Activated T-cell treated with anti-CD3 and anti-CD28 coated beads for 4 hours (primary cell): Measurements from ENCODE around the gene FHIP1B.
A peak's percentile ranks its signal among the peaks of the same experiment; 100 is the strongest.
"Not testable (repeated sequence)": the region's sequence is repeated elsewhere in the genome, so short reads cannot be mapped to it uniquely, and the experiment has no call there.

Experiments used
- DNase-seq: peaks from one replicate; pipeline ENCODE4 v3.0.0-alpha.2; 2020

FHIP1B gene

DNA sequence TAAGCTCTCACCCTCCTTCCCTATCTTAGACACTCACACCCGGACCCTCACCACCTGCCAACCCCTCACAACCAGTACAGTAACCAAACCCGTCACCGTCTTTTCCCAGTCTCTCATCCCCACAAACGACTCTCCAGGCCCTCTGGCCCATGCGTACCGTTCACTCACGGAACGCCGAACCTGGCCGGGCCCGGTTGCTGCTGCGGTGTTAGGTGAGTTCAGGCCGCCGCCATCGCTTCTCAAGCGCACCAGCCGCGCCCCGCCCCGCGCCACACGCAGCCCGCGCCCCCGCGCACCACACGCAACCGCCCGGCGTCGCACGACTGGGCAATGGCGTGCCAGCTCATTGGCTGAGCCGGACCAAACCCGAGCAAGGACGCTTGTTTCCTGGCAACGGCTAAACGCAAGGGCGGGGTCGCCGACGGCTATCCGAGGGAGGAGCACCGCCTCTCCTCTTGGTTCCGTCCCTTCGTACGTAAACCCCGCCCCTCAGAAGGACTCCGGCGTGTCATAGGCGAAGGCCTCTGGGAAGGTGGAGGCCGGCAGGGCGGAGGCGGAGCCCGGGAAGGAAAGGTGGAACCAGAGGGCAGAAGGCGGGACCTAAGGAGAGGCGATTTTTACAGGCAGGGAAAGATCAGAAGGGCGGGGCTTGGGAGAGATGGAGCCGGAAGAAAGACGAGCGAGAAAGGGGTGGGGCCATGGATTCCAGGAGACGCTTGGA, at the start of gene FHIP1B:
Gene FHIP1B (minus strand): TSS at position 250 of the 721 bp plus-strand sequence. CDS start 10,120 bp downstream, outside the sequence.
- peak; percentile 98 for DNase-seq

DNA sequence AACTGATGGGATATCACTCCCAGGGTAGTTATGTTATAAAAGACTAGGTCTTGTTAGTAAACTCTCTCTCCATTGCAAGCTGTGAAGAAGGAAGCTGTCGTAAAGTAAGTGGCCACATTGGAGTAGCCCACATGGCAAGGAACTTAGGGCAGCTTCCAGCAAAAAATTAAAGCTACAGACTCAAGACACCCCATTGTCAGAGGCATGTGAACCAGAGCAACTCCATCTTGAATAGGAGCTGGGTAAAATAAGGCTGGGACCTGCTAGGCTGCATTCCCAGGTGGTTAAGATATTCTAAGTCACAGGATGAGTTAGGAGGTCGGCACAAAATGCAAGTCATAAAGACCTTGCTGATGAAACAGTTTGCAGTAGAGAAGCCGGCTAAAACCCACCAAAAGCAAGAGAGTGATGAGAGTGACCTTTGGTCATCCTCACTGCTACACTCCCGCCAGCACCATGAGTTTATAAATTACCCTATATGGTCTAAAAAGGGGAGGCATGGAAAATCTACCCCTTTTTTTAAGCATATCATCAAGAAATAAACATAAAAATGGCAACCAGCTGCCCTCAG, 49.1 kb upstream of the FHIP1B start:
- no peak for DNase-seq

GRCh38 chr11:6280809-6281208, 46.4 kb upstream of the FHIP1B start:
- not testable (repeated sequence) for DNase-seq

GRCh38 chr11:6273188-6273587, 38.8 kb upstream of the FHIP1B start:
- DNase-seq, result no peak

GRCh38 chr11:6271598-6271997, 37.2 kb upstream of the FHIP1B start:
- no peak for DNase-seq

DNA sequence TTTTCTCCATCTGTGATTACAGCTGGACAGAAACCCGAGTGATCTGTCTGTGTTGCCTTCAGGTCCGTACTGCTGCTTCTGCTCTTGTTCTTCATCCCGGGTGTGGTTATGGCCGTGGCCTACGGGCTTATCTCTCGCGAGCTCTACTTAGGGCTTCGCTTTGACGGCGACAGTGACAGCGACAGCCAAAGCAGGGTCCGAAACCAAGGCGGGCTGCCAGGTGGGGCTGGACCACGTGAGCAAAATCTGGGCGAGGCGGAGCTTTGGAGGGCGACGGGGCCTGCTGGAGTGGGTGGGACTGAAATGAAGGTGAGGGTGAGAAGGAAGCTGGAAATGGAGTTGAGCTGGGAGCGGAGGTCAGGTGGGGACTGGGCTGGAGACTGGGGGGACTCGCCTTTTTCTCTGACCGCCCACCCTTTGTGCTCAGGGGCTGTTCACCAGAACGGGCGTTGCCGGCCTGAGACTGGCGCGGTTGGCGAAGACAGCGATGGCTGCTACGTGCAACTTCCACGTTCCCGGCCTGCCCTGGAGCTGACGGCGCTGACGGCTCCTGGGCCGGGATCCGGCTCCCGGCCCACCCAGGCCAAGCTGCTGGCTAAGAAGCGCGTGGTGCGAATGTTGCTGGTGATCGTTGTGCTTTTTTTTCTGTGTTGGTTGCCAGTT, 36.3 kb upstream of the FHIP1B start:
- DNase-seq, result no peak

GRCh38 chr11:6269994-6270393, 35.6 kb upstream of the FHIP1B start:
- no peak for DNase-seq

GRCh38 chr11:6268820-6269219, 34.4 kb upstream of the FHIP1B start:
- DNase-seq, result no peak

- DNase-seq, result no peak
Measured at GRCh38 chr11:6263662-6264061, 29.2 kb upstream of the FHIP1B start.

DNA sequence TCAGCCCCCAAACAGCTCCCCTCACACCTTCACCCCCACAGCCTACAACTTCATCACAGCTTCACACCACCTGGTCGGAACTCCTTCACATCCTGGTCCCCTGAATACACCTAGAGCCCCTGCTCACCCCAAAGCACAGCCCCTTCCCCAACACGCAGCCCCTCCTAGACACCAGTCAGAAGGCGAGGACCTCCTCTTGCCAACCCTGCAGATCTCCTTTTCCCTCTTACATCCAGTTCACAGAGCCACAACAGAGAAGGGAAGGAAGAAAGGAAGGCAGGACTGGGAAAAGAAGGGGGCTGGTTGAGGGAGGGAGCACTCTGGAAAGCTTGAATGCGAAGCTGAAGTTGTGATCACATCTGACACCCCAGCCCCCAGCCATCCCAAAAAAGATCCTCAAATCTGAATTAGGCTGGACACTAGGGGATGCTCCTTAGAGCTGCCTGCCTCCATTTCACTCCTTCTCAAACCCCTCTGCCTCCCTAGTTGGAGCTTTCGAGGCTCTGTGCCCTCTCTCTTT, 25.8 kb upstream of the FHIP1B start:
- no peak for DNase-seq

- DNase-seq, result no peak
Measured at GRCh38 chr11:6258571-6259081, 24.2 kb upstream of the FHIP1B start.

GRCh38 chr11:6258141-6258540, 23.7 kb upstream of the FHIP1B start:
- DNase-seq, result no peak

DNA sequence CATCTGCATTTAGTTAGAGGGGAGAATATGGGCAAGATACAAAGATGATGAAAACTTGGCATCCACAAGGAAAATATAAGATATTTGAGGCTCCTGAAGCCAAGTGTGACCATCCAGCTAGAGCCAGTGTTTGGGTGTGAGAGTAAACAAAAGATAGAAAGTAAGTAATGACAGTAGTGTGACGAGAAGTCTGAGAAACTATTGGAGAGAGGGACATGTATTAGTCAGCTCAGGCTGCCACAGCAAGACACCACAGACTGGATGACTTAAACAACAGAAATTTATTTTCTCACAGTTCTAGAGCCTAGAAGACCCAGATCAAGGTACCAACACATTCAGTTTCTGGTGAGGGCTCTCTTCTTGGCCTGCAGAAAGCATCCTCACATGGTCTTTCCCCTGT, 18.8 kb upstream of the FHIP1B start:
- no peak for DNase-seq

GRCh38 chr11:6251990-6252473, 17.6 kb upstream of the FHIP1B start:
- no peak for DNase-seq

DNA sequence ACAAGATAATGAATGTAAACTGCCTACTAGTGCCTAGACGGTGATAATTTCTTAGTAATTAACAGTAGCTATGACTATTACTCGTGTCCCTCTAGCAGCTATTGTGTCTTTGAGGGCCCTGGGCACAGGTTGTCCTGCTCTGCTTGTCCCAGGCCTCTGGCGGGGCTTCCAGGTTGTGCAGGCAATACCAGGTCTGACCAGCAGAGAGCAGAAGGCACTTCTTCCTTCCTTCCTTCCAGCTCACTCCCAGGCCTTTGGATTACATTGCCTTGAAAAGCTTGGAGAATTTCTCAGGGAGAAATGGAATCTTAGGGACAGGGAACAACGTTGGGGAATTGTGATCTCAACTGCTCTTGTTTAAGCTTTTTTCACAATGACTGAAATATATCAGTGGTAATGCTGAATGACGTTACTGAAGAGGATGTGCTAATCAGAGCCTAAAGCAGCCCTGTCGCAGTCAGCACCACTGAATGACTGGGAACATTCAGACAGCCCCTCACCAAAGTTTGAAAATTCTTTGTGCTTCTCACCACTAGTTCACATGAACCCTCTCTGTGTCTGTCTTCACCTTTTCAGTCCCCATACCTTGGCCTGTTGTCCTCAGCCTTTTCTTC, 16.8 kb upstream of the FHIP1B start:
- DNase-seq, result peak; percentile 28

DNA sequence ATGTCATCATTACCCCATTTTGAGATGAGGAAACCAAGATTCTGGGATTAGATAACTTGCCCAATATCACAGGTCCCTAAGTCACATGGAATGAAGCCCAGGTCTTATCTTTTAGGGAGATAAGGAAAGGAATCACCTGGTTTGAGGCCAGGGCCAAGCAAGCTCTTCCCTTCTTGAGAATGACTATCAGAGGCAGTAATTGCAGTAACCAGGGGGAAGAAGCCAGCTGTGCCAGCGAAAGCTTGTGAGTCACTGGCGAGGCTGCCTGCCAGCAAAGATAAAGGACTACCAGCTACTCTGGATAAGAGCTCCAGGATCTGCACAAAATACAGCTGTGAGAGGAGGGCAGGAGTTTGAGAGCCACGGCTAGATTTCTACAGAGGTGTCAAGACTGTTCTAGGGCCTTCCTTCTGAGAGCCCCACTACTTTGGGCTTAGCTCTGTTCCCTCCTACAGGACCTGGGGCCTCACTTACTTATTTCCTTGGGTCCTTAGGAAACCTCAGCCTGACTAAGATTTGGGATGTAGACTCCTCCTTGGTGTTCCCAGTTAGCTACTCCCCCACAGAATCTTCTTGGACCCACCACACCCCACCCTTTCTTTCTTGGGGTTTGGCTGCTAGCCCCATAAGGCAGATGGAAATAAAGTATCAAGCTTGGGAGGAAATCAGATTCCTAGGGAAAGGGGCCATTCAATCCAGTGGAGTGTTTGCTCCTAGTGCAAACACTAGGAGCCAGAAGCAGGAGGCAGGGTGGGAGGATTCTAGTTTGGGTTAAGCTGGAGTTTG, 15.5 kb upstream of the FHIP1B start:
- no peak for DNase-seq

- DNase-seq, result not testable (repeated sequence)
Measured at GRCh38 chr11:6248897-6249296, 14.5 kb upstream of the FHIP1B start.

DNA sequence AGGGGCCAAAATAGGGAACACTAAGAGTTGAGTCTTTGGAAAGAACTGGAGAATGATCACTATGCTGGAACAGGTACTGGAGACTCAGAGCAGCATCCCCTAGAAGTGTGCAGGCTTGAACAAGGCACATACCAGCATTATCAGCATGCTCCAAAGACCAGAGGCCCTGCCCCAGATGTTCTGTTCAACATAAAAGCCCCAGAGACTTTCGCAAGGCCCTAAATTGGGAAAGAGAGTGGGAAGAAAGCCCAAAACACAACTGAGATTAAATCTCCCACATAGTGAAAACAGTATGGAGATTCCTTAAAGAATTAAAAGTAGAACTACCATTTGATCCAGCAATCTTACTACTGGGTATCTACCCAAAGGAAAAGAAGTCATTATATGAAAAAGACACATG, 13.8 kb upstream of the FHIP1B start:
- no peak for DNase-seq

DNA sequence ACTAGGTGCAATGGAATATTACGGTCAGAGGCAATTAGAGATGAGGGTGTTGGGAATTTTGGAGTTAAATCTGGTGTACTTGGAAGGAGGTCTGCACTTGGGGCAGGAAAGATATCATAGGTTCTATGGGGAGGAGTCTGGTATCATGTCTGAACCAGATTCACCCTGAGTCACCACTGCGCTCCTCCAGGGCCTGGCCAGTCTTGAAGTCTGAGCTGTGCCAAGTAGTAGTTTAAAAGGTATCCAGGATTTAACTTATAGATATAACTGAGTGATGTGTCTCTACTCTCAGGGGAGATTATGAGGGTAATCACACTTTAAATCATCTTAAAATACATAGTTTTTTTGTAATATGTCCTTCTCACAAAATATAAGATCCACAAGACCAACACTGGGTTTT, 11.1 kb upstream of the FHIP1B start:
- DNase-seq, result no peak

DNA sequence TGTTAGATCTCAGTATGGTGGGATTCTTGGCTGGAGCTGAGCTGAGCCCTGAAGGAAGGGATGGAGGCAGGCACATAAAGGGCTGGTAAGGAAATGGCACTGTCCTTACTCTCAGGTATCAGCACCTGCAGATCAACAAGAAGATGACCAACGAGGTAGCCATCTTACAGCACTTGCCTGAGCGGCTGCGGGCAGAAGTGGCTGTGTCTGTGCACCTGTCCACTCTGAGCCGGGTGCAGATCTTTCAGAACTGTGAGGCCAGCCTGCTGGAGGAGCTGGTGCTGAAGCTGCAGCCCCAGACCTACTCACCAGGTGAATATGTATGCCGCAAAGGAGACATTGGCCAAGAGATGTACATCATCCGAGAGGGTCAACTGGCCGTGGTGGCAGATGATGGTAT, 6.9 kb upstream of the FHIP1B start:
- DNase-seq, result no peak

DNA sequence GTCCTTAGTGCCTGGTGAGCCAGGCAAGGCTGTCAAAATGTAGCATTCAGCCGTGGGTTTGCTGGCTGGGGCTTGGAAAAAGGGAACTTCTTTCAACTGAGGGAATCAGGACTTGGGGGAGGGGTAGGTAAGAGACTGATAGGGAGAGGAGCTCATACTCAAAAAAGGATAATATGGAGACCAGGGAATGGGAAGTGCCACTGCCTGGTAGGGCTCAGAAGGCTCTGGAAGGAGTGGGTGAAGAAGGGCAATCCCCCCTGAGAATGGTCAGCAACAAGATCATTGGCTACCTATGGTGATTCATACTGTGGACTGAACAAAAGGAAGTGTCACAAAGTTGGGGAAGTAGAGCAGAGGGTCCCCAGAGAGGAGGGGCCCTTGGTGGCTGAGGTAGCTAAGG, 6.3 kb upstream of the FHIP1B start:
- no peak for DNase-seq

DNA sequence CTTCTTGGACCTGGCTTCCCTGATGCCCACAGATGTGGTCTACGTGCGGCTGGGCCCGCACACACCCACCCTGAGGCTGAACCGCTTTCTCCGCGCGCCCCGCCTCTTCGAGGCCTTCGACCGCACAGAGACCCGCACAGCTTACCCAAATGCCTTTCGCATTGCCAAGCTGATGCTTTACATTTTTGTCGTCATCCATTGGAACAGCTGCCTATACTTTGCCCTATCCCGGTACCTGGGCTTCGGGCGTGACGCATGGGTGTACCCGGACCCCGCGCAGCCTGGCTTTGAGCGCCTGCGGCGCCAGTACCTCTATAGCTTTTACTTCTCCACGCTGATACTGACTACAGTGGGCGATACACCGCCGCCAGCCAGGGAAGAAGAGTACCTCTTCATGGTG, 5.7 kb upstream of the FHIP1B start:
- DNase-seq, result no peak
